ENCODE results near the gene HSPA12A. TPM values are rescaled to one million over a fixed set of nuclear protein-coding genes. Genes with fewer than 3 reads are reported as not detected.

HSPA12A gene
- polyA plus RNA-seq, 1 experiment, result 20.5 TPM

GRCh38 chr10:116775488-116776400 lies 33.4 kb upstream of the HSPA12A start:
- no peak for TF ChIP-seq CTCF (IDR thresholded peaks at IDR 0.05; ENCODE audit: low read depth, low read length)
- DNase-seq (ENCODE audit: low read depth, low spot score), result no peak
- Histone ChIP-seq H3K4me3 (ENCODE audit: low read depth, low read length) (no peak overlapping the region), H3K27ac (ENCODE audit: low read depth, low read length) (no peak overlapping the region), H3K9me3 (ENCODE audit: control insufficient read depth, insufficient read depth, low read length) (no peaks in the 10 kb centered on the region), H3K27me3 (ENCODE audit: control insufficient read depth, insufficient read depth, low read length) (no peaks in the 10 kb centered on the region)
- CTCF ChIA-PET, result interaction anchor here (1.3 to 5.2 kb wide), 3 partner anchors 12 to 399 kb away, joined by 5 to 39 read pairs (median 6); no protein-coding TSS in a partner anchor
- POLR2A ChIA-PET, result no interaction called here

- Histone ChIP-seq H3K9me3 (ENCODE audit: control insufficient read depth, insufficient read depth, low read length) (no peaks in the 10 kb centered on the region), H3K27me3 (ENCODE audit: control insufficient read depth, insufficient read depth, low read length) (no peaks in the 10 kb centered on the region), H3K27ac (ENCODE audit: low read depth, low read length) (no peak overlapping the region), H3K4me3 (ENCODE audit: low read depth, low read length) (no peak overlapping the region)
- no peak for DNase-seq (ENCODE audit: low read depth, low spot score)
- CTCF ChIA-PET, result interaction anchor here (5.2 kb wide), 1 partner anchor 13 kb away, joined by 39 read pairs; no protein-coding TSS in a partner anchor
- no peak for TF ChIP-seq CTCF (IDR thresholded peaks at IDR 0.05; ENCODE audit: low read depth, low read length)
- POLR2A ChIA-PET, result no interaction called here
These were observed 32.4 kb upstream of the HSPA12A start for GRCh38 chr10:116774728-116775151.

GRCh38 chr10:116772909-116773705 lies 30.7 kb upstream of the HSPA12A start:
- H3K9me3 ChIP-seq (ENCODE audit: control insufficient read depth, insufficient read depth, low read length), result no peaks in the 10 kb centered on the region
- ChIA-PET CTCF (interaction anchor here (0.6 to 5.2 kb wide), 4 partner anchors 15 to 91 kb away, joined by 3 to 39 read pairs (median 13); no protein-coding TSS in a partner anchor), POLR2A (no interaction called here)
- no peaks in the 10 kb centered on the region for H3K27me3 ChIP-seq (ENCODE audit: control insufficient read depth, insufficient read depth, low read length)
- TF ChIP-seq CTCF (IDR thresholded peaks at IDR 0.05; ENCODE audit: low read depth, low read length), result no peak
- no peak overlapping the region for H3K4me3 ChIP-seq (ENCODE audit: low read depth, low read length)
- H3K27ac ChIP-seq (ENCODE audit: low read depth, low read length), result no peak overlapping the region
- DNase-seq (ENCODE audit: low read depth, low spot score), result no peak

GRCh38 chr10:116771959-116772585 lies 29.7 kb upstream of the HSPA12A start:
- peak overlapping the region; percentile 39 for H3K27ac ChIP-seq (ENCODE audit: low read depth, low read length)
- no peak overlapping the region for H3K4me3 ChIP-seq (ENCODE audit: low read depth, low read length)
- ChIA-PET POLR2A (interaction anchor here (0.6 to 4.1 kb wide), 2 partner anchors 24 to 29 kb away, joined by 4 to 9 read pairs; no protein-coding TSS in a partner anchor), CTCF (interaction anchor here (0.9 to 5.2 kb wide), 4 partner anchors 16 to 90 kb away, joined by 3 to 39 read pairs (median 13); no protein-coding TSS in a partner anchor)
- no peaks in the 10 kb centered on the region for H3K9me3 ChIP-seq (ENCODE audit: control insufficient read depth, insufficient read depth, low read length)
- DNase-seq (ENCODE audit: low read depth, low spot score), result no peak
- no peaks in the 10 kb centered on the region for H3K27me3 ChIP-seq (ENCODE audit: control insufficient read depth, insufficient read depth, low read length)
- no peak for TF ChIP-seq CTCF (IDR thresholded peaks at IDR 0.05; ENCODE audit: low read depth, low read length)
